Retinal pigment epithelial cell (primary cell): ENCODE measurements around the gene CELF1.

Experiments
- DNase-seq: peaks from one replicate; pipeline ENCODE4 v3.0.0-alpha.2; 2010; ENCODE audit warnings: low read depth
- H3K4me3 ChIP-seq: 2 replicates; pipeline ENCODE4 v1.5.1; 2011; ENCODE audit warnings: mild to moderate bottlenecking, low read length, control low read depth, moderate library complexity
- CTCF ChIP-seq: conservative IDR thresholded peaks from 2 replicates; pipeline ENCODE4 v1.5.1; 2011; ENCODE audit warnings: low read depth, low read length, control low read depth, inconsistent platforms

The CELF1 gene

GRCh38 chr11:47512701-47513100 lies 40.2 kb downstream of the CELF1 start:
- TF ChIP-seq CTCF: no peak
- H3K4me3 ChIP-seq: no peak overlapping the region

DNA sequence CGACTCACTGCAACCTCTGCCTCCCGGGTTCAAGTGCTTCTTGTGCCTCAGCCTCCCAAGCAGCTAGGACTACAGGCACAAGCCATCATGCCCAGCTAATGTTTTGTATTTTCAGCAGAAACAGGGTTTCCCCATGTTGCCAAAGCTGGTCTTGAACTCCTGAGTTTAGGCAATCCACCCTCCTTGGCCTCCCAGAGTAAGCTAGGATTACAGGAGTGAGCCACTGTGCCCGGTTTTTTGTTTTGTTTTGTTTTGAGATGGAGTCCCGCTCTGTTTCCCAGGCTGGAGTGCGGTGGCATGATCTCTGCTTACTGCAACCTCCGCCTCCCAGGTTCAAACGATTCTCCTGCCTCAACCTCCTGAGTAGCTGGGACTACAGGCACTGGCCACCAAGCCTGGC lies 41.0 kb downstream of the CELF1 start:
- TF ChIP-seq CTCF: no peak
- H3K4me3 ChIP-seq: no peak overlapping the region
- no peak for DNase-seq

More at GRCh38 chr11:47512701-47513100, 40.2 kb downstream of the CELF1 start:
- DNase-seq: no peak

- no peak for TF ChIP-seq CTCF
- no peak for DNase-seq
- no peak overlapping the region for H3K4me3 ChIP-seq
These were observed 42.7 kb downstream of the CELF1 start for GRCh38 chr11:47510209-47510608.

DNA sequence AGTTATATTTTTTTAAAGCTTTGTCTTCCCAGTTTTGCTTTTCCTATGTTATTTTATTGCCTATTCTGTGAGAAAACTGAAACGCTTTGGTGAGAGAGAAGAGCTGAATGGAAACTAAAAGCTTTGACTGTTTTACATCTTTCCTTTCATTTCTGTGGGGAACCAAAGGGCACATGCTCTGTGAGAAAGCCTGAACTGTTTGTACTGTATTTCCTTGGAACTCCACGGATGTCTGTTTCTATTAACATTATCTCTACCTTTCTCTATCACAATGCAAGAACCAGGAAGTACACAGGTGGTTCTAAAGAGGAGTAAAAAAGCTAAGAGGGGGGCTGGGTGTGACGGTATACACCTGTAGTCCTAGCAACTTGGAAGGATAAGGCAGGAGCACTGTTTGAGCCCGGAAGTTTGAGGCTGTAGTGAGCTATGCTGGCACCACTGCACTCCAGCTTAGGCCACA lies 43.8 kb downstream of the CELF1 start:
- no peak overlapping the region for H3K4me3 ChIP-seq
- no peak for DNase-seq
- no peak for TF ChIP-seq CTCF

DNA sequence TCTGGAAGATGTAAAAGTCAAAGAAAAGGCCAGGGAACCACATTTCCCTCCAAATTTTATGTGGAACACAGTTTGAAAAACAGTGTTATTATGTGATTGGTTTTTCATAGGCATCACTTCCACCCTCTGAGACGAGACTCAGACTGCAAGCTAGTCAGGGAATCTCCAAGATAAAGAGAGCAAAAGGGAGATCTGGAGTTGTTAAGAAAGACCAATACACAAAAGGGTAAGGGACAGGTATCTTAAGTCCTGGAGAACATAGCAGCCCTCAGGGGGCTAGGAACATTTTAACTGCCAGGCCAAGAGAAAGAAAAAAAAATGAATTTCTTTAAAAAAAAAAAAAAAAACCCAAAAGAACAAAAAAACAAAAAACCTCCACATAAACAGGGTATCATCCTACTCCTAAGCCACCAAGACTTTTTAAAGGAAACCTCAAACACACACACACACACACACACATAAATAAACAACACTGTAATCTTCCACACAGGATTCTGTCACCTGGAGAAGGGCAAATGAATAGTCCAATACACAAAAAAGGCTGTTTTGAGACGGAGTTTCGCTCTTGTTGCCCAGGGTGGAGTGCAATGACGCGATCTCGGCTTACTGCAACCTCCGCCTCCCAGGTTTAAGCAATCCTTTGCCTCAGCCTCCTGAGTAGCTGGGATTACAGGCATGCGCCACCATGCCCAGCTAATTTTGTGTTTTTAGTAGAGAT lies 44.5 kb downstream of the CELF1 start:
- H3K4me3 ChIP-seq: no peak overlapping the region
- DNase-seq: no peak
- no peak for TF ChIP-seq CTCF

- no peak for TF ChIP-seq CTCF
- no peak for DNase-seq
- no peak overlapping the region for H3K4me3 ChIP-seq
These were observed 45.2 kb downstream of the CELF1 start for GRCh38 chr11:47507563-47508239.
